K562 (cell line): ENCODE data around the gene FASTK. TPM values are rescaled to one million over a fixed set of nuclear protein-coding genes. Genes with fewer than 3 reads are reported as not detected.

Experiments used
- CBFA2T3 ChIP-seq: fragments of 450-650 bp; IDR thresholded peaks from 2 replicates; pipeline ENCODE4 v1.6.1; 2017
- CBX2 ChIP-seq: fragments of 200-600 bp; sonication (generic); IDR thresholded peaks from one replicate; pipeline ENCODE4 v1.6.1; 2012; ENCODE audit warnings: mild to moderate bottlenecking, low read length, inconsistent platforms; ENCODE audit not compliant: insufficient read depth, poor library complexity, severe bottlenecking
- CHAMP1 ChIP-seq: fragments of 450-650 bp; IDR thresholded peaks from 2 replicates; pipeline ENCODE4 v1.6.1; 2016; ENCODE audit warnings: mild to moderate bottlenecking
- CREB5 ChIP-seq: fragments of 250-450 bp; sonication (Bioruptor Pico); IDR thresholded peaks from 2 replicates; pipeline ENCODE4 v1.5.0; 2020; ENCODE audit warnings: mild to moderate bottlenecking
- ID3 ChIP-seq, 2 experiments: fragments of 250-450 bp in 1 of 2; fragments of 450-650 bp in 1 of 2; sonication (Bioruptor Pico) in 1 of 2; IDR thresholded peaks; 2 replicates each; pipeline versions ENCODE4 v1.6.1 to v1.8.0; 2016 to 2021; ENCODE audit warnings: mild to moderate bottlenecking in 2 of 2, moderate library complexity in 2 of 2, missing compliant biosample characterization in 1 of 2, missing genetic modification characterization in 1 of 2
- KDM4B ChIP-seq, 2 experiments: fragments of 450-650 bp in 1 of 2; sonication (generic) in 1 of 2; IDR thresholded peaks; 2 replicates each; pipeline ENCODE4 v1.6.1; 2016 to 2017; ENCODE audit warnings: borderline replicate concordance in 2 of 2, antibody characterized with exemption in 1 of 2, low read depth in 1 of 2, mild to moderate bottlenecking in 1 of 2
- MCM2 ChIP-seq: fragments of 450-650 bp; IDR thresholded peaks from 2 replicates; pipeline ENCODE4 v1.6.1; 2017; ENCODE audit warnings: low read depth, mild to moderate bottlenecking
- NR3C1 ChIP-seq: sonication (generic); formaldehyde crosslinking; IDR thresholded peaks from 2 replicates; pipeline ENCODE4 v1.8.1; 2022; ENCODE audit warnings: missing genetic modification reagents
- PML ChIP-seq: IDR thresholded peaks from 2 replicates; pipeline ENCODE4 v1.6.1; 2012; ENCODE audit warnings: low read length, inconsistent platforms
- PTRF ChIP-seq: fragments of 450-650 bp; IDR thresholded peaks from 2 replicates; pipeline ENCODE4 v1.6.1; 2016; ENCODE audit warnings: mild to moderate bottlenecking, missing genetic modification characterization, missing compliant biosample characterization
- RBM15 ChIP-seq: fragments of 200-400 bp; formaldehyde crosslinking; IDR thresholded peaks from 2 replicates; pipeline ENCODE4 v1.6.1; 2018; ENCODE audit warnings: mild to moderate bottlenecking, low read length, moderate library complexity; ENCODE audit not compliant: insufficient read depth
- RNF2 ChIP-seq: sonication (generic); IDR thresholded peaks from 2 replicates; pipeline ENCODE4 v1.6.1; 2016
- SMAD4 ChIP-seq: fragments of 250-450 bp; sonication (Bioruptor Pico); conservative IDR thresholded peaks from 2 replicates; pipeline ENCODE4 v1.8.0; 2021; ENCODE audit warnings: inconsistent platforms, mild to moderate bottlenecking, moderate library complexity
- THAP7 ChIP-seq: fragments of 250-450 bp; sonication (Bioruptor Pico); IDR thresholded peaks from 2 replicates; pipeline ENCODE4 v1.5.0; 2021
- ZBTB49 ChIP-seq: sonication (generic); formaldehyde crosslinking; IDR thresholded peaks from 2 replicates; pipeline ENCODE4 v1.8.0; 2022; ENCODE audit warnings: missing genetic modification reagents, mild to moderate bottlenecking, borderline replicate concordance
- ZNF175 ChIP-seq: fragments of 200-800 bp; sonication (Bioruptor generic); IDR thresholded peaks from 2 replicates; pipeline ENCODE4 v1.6.1; 2016; ENCODE audit warnings: low read depth, mild to moderate bottlenecking, missing genetic modification characterization, missing compliant biosample characterization
- ZNF280B ChIP-seq: fragments of 250-450 bp; sonication (Bioruptor Pico); IDR thresholded peaks from 2 replicates; pipeline ENCODE4 v1.5.1; 2021; ENCODE audit warnings: mild to moderate bottlenecking
- ZNF695 ChIP-seq: fragments of 450-650 bp; formaldehyde crosslinking; IDR thresholded peaks from 2 replicates; pipeline ENCODE4 v1.4.0; 2020; ENCODE audit warnings: mild to moderate bottlenecking, moderate library complexity
- ZNF766 ChIP-seq: fragments of 200-800 bp; sonication (Bioruptor generic); conservative IDR thresholded peaks from 2 replicates; pipeline ENCODE4 v1.6.1; 2016; ENCODE audit warnings: missing genetic modification characterization, missing compliant biosample characterization
- polyA plus RNA-seq, 8 experiments: library from polyadenylated mRNA; depleted of rRNA in 4 of 8; stranded (reverse) in 5 of 8; unstranded in 3 of 8; fragments of >200 nt; fragmentation: Nextera tagmentation in 2 of 8; fragmentation: Illumina TruSeq in 1 of 8; extraction: Ambion mirVana in 2 of 8; extraction: Trizol in 1 of 8; gene quantifications; 2 replicates each; pipeline versions ENCODE4 v1.2.1 to v1.2.3, GENCODE V29; 2011 to 2014; ENCODE audit warnings: inconsistent platforms in 1 of 8, missing spikeins in 1 of 8
- total RNA-seq, 7 experiments: library from RNA; depleted of rRNA in 6 of 7; stranded (reverse); fragments of >200 nt in 6 of 7; fragmentation: Illumina TruSeq in 2 of 7; extraction: Trizol in 2 of 7; gene quantifications; 2 replicates each; pipeline versions ENCODE4 v1.2.1 to v1.2.3, GENCODE V29; 2011 to 2021; ENCODE audit warnings: low replicate concordance in 1 of 7

Gene FASTK
- total and polyA plus RNA-seq, 9 of the 15 experiments (the other 6 are each of a cell fraction or from before 2014, with no cell fraction given), result 0.51 to 150 (median 48.2) TPM

- TF ChIP-seq ZNF280B (no peak), CBFA2T3 (peak; percentile 28; the same call in 1 of the 2 replicates), ID3 (CRISPR knock-in tag; IDR thresholded peaks at IDR 0.05) (no peak), ID3 (tag; IDR thresholded peaks at IDR 0.05) (0 out of 2 replicates have a peak, but pooled peaks have one; percentile 26), CHAMP1 (no peak), ZNF175 (CRISPR knock-in tag) (0 out of 2 replicates have a peak, but pooled peaks have one; percentile 42), CREB5 (CRISPR knock-in tag) (no peak), ZNF695 (CRISPR knock-in tag) (no peak), ZNF766 (CRISPR knock-in tag) (peak; percentile 84), RNF2 (no peak), SMAD4 (CRISPR knock-in tag) (peak; percentile 50; the same call in 1 of the 2 replicates), NR3C1 (no peak), PTRF (tag) (no peak), THAP7 (no peak), MCM2 (no peak), PML (no peak), ZBTB49 (CRISPR knock-in tag) (no peak), RBM15 (no peak), CBX2 (no peak), KDM4B (IDR thresholded peaks at IDR 0.05; ENCODE audit: borderline replicate concordance in 2 of 2, low read depth in 1 of 2) (no peak)
Observed at GRCh38 chr7:151091431-151091830, 10.8 kb upstream of the FASTK start (continued).
